Measurements from ENCODE around the gene CLSTN1. TPM values are rescaled to one million over a fixed set of nuclear protein-coding genes. Genes with fewer than 3 reads are reported as not detected.

Gene CLSTN1
- total RNA-seq, 5 donors from 2014 or later (not counting 1 experiment from before 2014, with no cell fraction given): 84.6 to 105 (median 91.2) TPM

GRCh38 chr1:9696793-9697192 lies 127.0 kb downstream of the CLSTN1 start:
- Histone ChIP-seq H3K9me3 (no peaks in the 10 kb centered on the region), H3K36me3 (ENCODE audit: control insufficient read depth in 2 of 2, extremely low read depth in 1 of 2, insufficient read depth in 1 of 2, low read length in 1 of 2) (peaks cover 20 to 60% of the 10 kb centered on the region in 2 donors), H3K27me3 (replicated peaks in 1 of 2; ENCODE audit: control insufficient read depth in 2 of 2, extremely low read depth in 1 of 2, insufficient read depth in 2 of 2, low read length in 1 of 2) (no peaks in the 10 kb centered on the region), H3K4me3 (ENCODE audit: control insufficient read depth in 1 of 2, extremely low read depth in 1 of 2, low read length in 1 of 2) (no peak overlapping the region), H3K4me1 (ENCODE audit: control insufficient read depth in 1 of 2, extremely low read depth in 1 of 2, insufficient read depth in 2 of 2, low read length in 2 of 2) (peaks cover 4 to 77% of the 10 kb centered on the region in 2 experiments), H3K27ac (ENCODE audit: low read length) (no peak overlapping the region)
- DNase-seq (no peak), ATAC-seq (replicated peaks in 1 of 4) (no peak)
- POLR2A ChIA-PET: interaction anchor here in 1 of 2 donors (0.6 kb wide), 1 partner anchor 42 kb away, joined by 5 read pairs; no protein-coding TSS in a partner anchor
- WGBS (ENCODE audit: insufficient coverage): 100% methylated on average over 1 of the region's 2 CpGs
- Mint-ChIP-seq H3K9me3 (no peaks in the 10 kb centered on the region), H3K4me1 (peaks cover 61 to 69% (median 68%) of the 10 kb centered on the region in 3 donors), H3K4me3 (no peak overlapping the region), H3K36me3 (peaks cover 39% of the 10 kb centered on the region), H3K27ac (peak overlapping the region; percentile 57 to 66), H3K27me3 (no peaks in the 10 kb centered on the region)
- CTCF ChIA-PET: interaction anchor here in 1 of 2 donors (0.6 kb wide), 1 partner anchor 70 kb away, joined by 3 read pairs; no protein-coding TSS in a partner anchor

- Histone ChIP-seq H3K36me3 (ENCODE audit: control insufficient read depth in 2 of 2, extremely low read depth in 1 of 2, insufficient read depth in 1 of 2, low read length in 1 of 2) (peaks cover 3 to 41% of the 10 kb centered on the region in 2 donors), H3K27me3 (replicated peaks in 1 of 2; ENCODE audit: control insufficient read depth in 2 of 2, extremely low read depth in 1 of 2, insufficient read depth in 2 of 2, low read length in 1 of 2) (no peaks in the 10 kb centered on the region), H3K4me1 (ENCODE audit: control insufficient read depth in 1 of 2, extremely low read depth in 1 of 2, insufficient read depth in 2 of 2, low read length in 2 of 2) (peaks cover 35 to 79% of the 10 kb centered on the region in 2 experiments), H3K27ac (ENCODE audit: low read length) (no peak overlapping the region), H3K9me3 (no peaks in the 10 kb centered on the region), H3K4me3 (ENCODE audit: control insufficient read depth in 1 of 2, extremely low read depth in 1 of 2, low read length in 1 of 2) (peak overlapping the region in 1 of 2 donors; percentile 19)
- ChIA-PET CTCF (interaction anchor here in 1 of 2 donors (0.8 kb wide), 1 partner anchor 177 kb away, joined by 3 read pairs; no protein-coding TSS in a partner anchor), POLR2A (interaction anchor here (0.6 to 0.7 kb wide), 2 partner anchors 24 to 37 kb away, joined by 3 read pairs; no protein-coding TSS in a partner anchor)
- peak overlapping the region; percentile 87 to 92 (median 87) for H3K4me3 Mint-ChIP-seq
- peaks cover 66 to 76% (median 74%) of the 10 kb centered on the region in 3 donors for H3K4me1 Mint-ChIP-seq
- DNase-seq (no peak), ATAC-seq (replicated peaks in 1 of 4) (no peak)
- peaks cover 26% of the 10 kb centered on the region for H3K36me3 Mint-ChIP-seq
- H3K9me3 Mint-ChIP-seq: no peaks in the 10 kb centered on the region
- H3K27me3 Mint-ChIP-seq: no peaks in the 10 kb centered on the region
- H3K27ac Mint-ChIP-seq: peak overlapping the region; percentile 87 to 91
- WGBS (ENCODE audit: insufficient coverage): 81% methylated on average over 4 of the region's 5 CpGs
Observed at GRCh38 chr1:9691691-9692090, 132.1 kb downstream of the CLSTN1 start.

GRCh38 chr1:9691108-9691445 lies 132.7 kb downstream of the CLSTN1 start:
- H3K9me3 Mint-ChIP-seq: no peaks in the 10 kb centered on the region
- POLR2A ChIA-PET: interaction anchor here in 1 of 2 donors (0.6 kb wide), 1 partner anchor 36 kb away, joined by 3 read pairs; no protein-coding TSS in a partner anchor
- H3K27me3 ChIP-seq (replicated peaks in 1 of 2; ENCODE audit: control insufficient read depth in 2 of 2, extremely low read depth in 1 of 2, insufficient read depth in 2 of 2, low read length in 1 of 2): no peaks in the 10 kb centered on the region
- peaks cover 26% of the 10 kb centered on the region for H3K36me3 Mint-ChIP-seq
- H3K27ac Mint-ChIP-seq: peak overlapping the region; percentile 87 to 91
- H3K27ac ChIP-seq (ENCODE audit: low read length): no peak overlapping the region
- H3K36me3 ChIP-seq (ENCODE audit: control insufficient read depth in 2 of 2, extremely low read depth in 1 of 2, insufficient read depth in 1 of 2, low read length in 1 of 2): peaks cover 3 to 40% of the 10 kb centered on the region in 2 donors
- peaks cover 36 to 80% of the 10 kb centered on the region in 2 experiments for H3K4me1 ChIP-seq (ENCODE audit: control insufficient read depth in 1 of 2, extremely low read depth in 1 of 2, insufficient read depth in 2 of 2, low read length in 2 of 2)
- 56% methylated on average over 3 of the region's 6 CpGs for WGBS (ENCODE audit: insufficient coverage)
- H3K4me1 Mint-ChIP-seq: peaks cover 69 to 77% (median 75%) of the 10 kb centered on the region in 3 donors
- CTCF ChIA-PET: interaction anchor here in 1 of 2 donors (0.6 kb wide), 1 partner anchor 73 kb away, joined by 6 read pairs; no protein-coding TSS in a partner anchor
- peak overlapping the region in 1 of 2 donors; percentile 61 for H3K4me3 ChIP-seq (ENCODE audit: control insufficient read depth in 1 of 2, extremely low read depth in 1 of 2, low read length in 1 of 2)
- DNase-seq: peak in 7 of 35 experiments; percentile 17 to 53 (median 38)
- peak overlapping the region; percentile 87 to 92 (median 87) for H3K4me3 Mint-ChIP-seq
- peak in 1 of 4 experiments; percentile 13 for ATAC-seq (replicated peaks in 1 of 4)
- no peaks in the 10 kb centered on the region for H3K27me3 Mint-ChIP-seq
- H3K9me3 ChIP-seq: no peaks in the 10 kb centered on the region

- H3K9me3 ChIP-seq: no peaks in the 10 kb centered on the region
- H3K27ac Mint-ChIP-seq: peak overlapping the region; percentile 87 to 91
- DNase-seq (no peak), ATAC-seq (replicated peaks in 1 of 4) (no peak)
- H3K4me3 ChIP-seq (ENCODE audit: control insufficient read depth in 1 of 2, extremely low read depth in 1 of 2, low read length in 1 of 2): peak overlapping the region; percentile 28 to 61
- no peak overlapping the region for H3K27ac ChIP-seq (ENCODE audit: low read length)
- peaks cover 41 to 85% of the 10 kb centered on the region in 2 experiments for H3K4me1 ChIP-seq (ENCODE audit: control insufficient read depth in 1 of 2, extremely low read depth in 1 of 2, insufficient read depth in 2 of 2, low read length in 2 of 2)
- H3K9me3 Mint-ChIP-seq: no peaks in the 10 kb centered on the region
- peak overlapping the region; percentile 87 to 92 (median 87) for H3K4me3 Mint-ChIP-seq
- H3K27me3 Mint-ChIP-seq: no peaks in the 10 kb centered on the region
- H3K4me1 Mint-ChIP-seq: peaks cover 74 to 82% (median 80%) of the 10 kb centered on the region in 3 donors
- peaks cover 3 to 40% of the 10 kb centered on the region in 2 donors for H3K36me3 ChIP-seq (ENCODE audit: control insufficient read depth in 2 of 2, extremely low read depth in 1 of 2, insufficient read depth in 1 of 2, low read length in 1 of 2)
- CTCF ChIA-PET: interaction anchor here in 1 of 2 donors (0.6 kb wide), 1 partner anchor 74 kb away, joined by 6 read pairs; no protein-coding TSS in a partner anchor
- POLR2A ChIA-PET: no interaction called here
- H3K27me3 ChIP-seq (replicated peaks in 1 of 2; ENCODE audit: control insufficient read depth in 2 of 2, extremely low read depth in 1 of 2, insufficient read depth in 2 of 2, low read length in 1 of 2): no peaks in the 10 kb centered on the region
- H3K36me3 Mint-ChIP-seq: peaks cover 26% of the 10 kb centered on the region
- WGBS (ENCODE audit: insufficient coverage): 86% methylated on average over 10 of the region's 14 CpGs
Observed at GRCh38 chr1:9690440-9691107, 133.2 kb downstream of the CLSTN1 start.

- Histone ChIP-seq H3K4me1 (ENCODE audit: control insufficient read depth in 1 of 2, extremely low read depth in 1 of 2, insufficient read depth in 2 of 2, low read length in 2 of 2) (peaks cover 43 to 89% of the 10 kb centered on the region in 2 experiments), H3K9me3 (no peaks in the 10 kb centered on the region), H3K27ac (ENCODE audit: low read length) (no peak overlapping the region), H3K27me3 (replicated peaks in 1 of 2; ENCODE audit: control insufficient read depth in 2 of 2, extremely low read depth in 1 of 2, insufficient read depth in 2 of 2, low read length in 1 of 2) (no peaks in the 10 kb centered on the region), H3K36me3 (ENCODE audit: control insufficient read depth in 2 of 2, extremely low read depth in 1 of 2, insufficient read depth in 1 of 2, low read length in 1 of 2) (peaks cover 3 to 37% of the 10 kb centered on the region in 2 donors), H3K4me3 (ENCODE audit: control insufficient read depth in 1 of 2, extremely low read depth in 1 of 2, low read length in 1 of 2) (peak overlapping the region; percentile 28 to 61)
- peak in 7 of 35 experiments; percentile 11 to 37 (median 26) for DNase-seq
- 24% methylated on average over 8 of the region's 23 CpGs for WGBS (ENCODE audit: insufficient coverage)
- ChIA-PET CTCF (no interaction called here), POLR2A (no interaction called here)
- Mint-ChIP-seq H3K4me3 (peak overlapping the region; percentile 87 to 92 (median 87)), H3K27me3 (no peaks in the 10 kb centered on the region), H3K4me1 (peaks cover 71 to 80% (median 78%) of the 10 kb centered on the region in 3 donors), H3K27ac (peak overlapping the region; percentile 87 to 91), H3K36me3 (peaks cover 22% of the 10 kb centered on the region), H3K9me3 (no peaks in the 10 kb centered on the region)
- ATAC-seq (replicated peaks in 1 of 4): peak in 2 of 4 experiments; percentile 21 to 27
Observed at GRCh38 chr1:9689971-9690381, 133.8 kb downstream of the CLSTN1 start.

GRCh38 chr1:9689011-9689706 lies 134.6 kb downstream of the CLSTN1 start:
- H3K27ac Mint-ChIP-seq: peak overlapping the region; percentile 85 to 89
- Histone ChIP-seq H3K4me3 (ENCODE audit: control insufficient read depth in 1 of 2, extremely low read depth in 1 of 2, low read length in 1 of 2) (peak overlapping the region; percentile 53 to 60), H3K36me3 (ENCODE audit: control insufficient read depth in 2 of 2, extremely low read depth in 1 of 2, insufficient read depth in 1 of 2, low read length in 1 of 2) (peaks cover 3 to 33% of the 10 kb centered on the region in 2 donors), H3K9me3 (no peaks in the 10 kb centered on the region), H3K27ac (ENCODE audit: low read length) (no peak overlapping the region), H3K4me1 (ENCODE audit: control insufficient read depth in 1 of 2, extremely low read depth in 1 of 2, insufficient read depth in 2 of 2, low read length in 2 of 2) (peaks cover 43 to 90% of the 10 kb centered on the region in 2 experiments), H3K27me3 (replicated peaks in 1 of 2; ENCODE audit: control insufficient read depth in 2 of 2, extremely low read depth in 1 of 2, insufficient read depth in 2 of 2, low read length in 1 of 2) (no peaks in the 10 kb centered on the region)
- no peaks in the 10 kb centered on the region for H3K9me3 Mint-ChIP-seq
- CTCF ChIA-PET: interaction anchor here in 1 of 2 donors (0.6 to 0.7 kb wide), 2 partner anchors 24 to 37 kb away, joined by 3 to 9 read pairs; no protein-coding TSS in a partner anchor
- no peaks in the 10 kb centered on the region for H3K27me3 Mint-ChIP-seq
- POLR2A ChIA-PET: no interaction called here
- H3K4me3 Mint-ChIP-seq: peak overlapping the region; percentile 74 to 81 (median 77)
- peaks cover 72 to 79% (median 77%) of the 10 kb centered on the region in 3 donors for H3K4me1 Mint-ChIP-seq
- ATAC-seq (replicated peaks in 1 of 4): peak; percentile 83 to 86 (median 84)
- WGBS (ENCODE audit: insufficient coverage): 4% methylated on average over 50 of the region's 72 CpGs
- DNase-seq: peak; percentile 56 to 89 (median 79)
- H3K36me3 Mint-ChIP-seq: peaks cover 19% of the 10 kb centered on the region

Measured in T-cell (primary cell).